HuH-7 (cell line): ENCODE results near the gene FXYD6.

Source experiments
- DNase-seq: peaks from one replicate; pipeline ENCODE4 v3.0.0; 2011; ENCODE audit warnings: low spot score

The FXYD6 gene

DNA sequence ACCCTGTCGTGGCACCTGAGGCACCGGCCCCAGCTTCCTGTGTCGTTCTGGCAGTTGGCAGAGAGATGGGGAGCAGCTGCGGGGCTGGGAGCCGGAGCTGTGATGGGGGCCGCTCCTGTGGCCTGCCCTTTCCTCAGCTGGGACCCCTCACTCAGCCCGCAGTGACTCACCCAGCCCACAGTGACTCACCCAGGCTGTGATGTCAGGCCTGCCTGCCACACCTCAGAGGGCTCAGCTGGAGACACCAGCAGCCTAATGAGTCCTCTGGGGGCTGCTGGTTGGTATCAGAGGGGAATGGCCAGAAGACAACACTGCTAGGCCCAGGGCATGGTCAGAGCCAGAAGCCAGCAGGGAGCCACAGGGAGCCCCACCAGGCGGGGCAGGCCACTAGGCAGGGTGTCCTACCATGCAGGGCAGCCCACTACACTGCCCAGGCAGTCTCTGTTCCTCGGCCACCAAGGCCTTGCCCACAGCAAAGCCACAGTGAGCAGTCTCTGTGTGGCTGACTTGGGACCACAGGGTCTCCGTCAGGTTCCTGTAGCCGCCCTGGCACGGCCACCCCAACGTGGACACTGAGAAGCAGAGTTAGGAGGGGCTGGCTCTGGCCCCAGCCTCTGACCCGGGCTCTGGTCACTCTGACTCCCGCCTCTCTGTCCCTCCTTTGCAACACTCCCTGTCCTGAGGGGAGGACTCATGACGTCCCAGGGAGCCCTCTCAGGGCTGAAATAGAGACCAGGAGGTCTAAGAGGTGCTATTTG, 47.7 kb downstream of the FXYD6 start:
- DNase-seq, result no peak

DNA sequence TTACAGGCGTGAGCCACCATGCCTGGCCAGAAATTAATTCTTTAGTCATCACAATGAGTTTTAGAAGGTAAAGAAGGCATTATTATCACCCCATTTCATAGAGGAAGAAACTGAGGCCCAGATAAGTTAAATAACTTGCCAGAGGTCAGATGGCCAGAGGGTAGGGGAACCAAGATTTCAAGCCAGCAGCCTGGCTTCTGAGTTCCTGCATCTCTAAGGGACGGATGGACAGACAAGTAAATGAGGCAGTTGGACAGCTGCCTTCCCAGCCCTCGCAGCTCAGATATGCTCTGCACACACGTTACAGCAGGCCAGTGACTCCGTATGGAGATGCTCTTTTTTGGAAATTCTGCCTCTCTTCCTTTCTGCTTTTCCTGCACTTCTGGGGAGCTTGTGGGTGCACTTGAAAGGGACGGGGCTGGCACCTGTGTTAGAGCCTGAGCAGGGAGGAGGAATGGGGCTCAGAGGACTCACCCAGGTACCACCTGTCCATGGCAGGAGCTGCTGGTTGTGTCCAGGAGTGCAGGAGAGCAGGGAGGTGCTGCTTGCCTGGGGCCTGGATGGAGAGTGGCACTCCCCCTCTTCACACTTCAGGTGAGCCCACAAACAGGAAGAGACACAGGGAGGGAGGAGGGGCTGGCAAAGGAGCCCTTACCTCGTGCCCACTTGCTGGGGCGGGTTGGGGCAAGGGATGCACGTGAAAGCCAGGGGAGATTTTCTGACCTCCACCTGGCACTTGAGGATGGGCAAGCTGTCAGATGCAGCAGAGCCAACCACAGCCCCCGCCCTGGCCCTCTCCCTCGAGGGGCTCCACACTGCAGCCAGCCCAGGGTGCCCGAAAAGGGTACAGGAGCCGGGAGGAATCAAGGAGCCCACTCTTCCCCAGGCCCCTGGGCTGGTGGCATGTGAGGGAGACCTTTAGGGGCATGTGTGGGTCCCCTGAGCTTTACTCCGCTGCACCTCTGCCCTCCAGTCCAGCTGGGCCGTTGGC, 48.6 kb downstream of the FXYD6 start:
- DNase-seq, result no peak

DNA sequence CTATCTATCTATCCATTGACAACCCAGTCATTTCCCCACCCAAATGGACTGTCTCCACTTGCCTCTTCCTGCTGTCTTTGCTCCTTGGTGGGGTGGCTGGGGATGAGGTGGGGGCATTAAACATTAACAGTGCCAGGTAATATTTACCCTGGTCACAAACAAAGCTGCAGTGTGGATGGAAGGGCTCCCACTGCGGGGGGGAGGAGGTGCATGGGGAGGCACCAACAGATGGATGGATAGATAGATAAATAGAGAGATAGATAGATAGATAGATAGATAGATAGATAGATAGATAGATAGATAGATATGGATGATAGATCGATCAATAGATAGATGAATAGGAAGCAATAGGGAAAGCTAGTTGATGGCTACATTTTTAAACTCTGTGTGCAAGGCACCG, 49.6 kb downstream of the FXYD6 start:
- no peak for DNase-seq

GRCh38 chr11:117826190-117826570, 50.3 kb downstream of the FXYD6 start:
- no peak for DNase-seq

- no peak for DNase-seq
Measured at GRCh38 chr11:117825538-117826189, 50.8 kb downstream of the FXYD6 start.

- no peak for DNase-seq
Measured at GRCh38 chr11:117824571-117825537, 51.6 kb downstream of the FXYD6 start, which contains the start of gene FXYD2. Gene FXYD2, minus strand, starts transcription at chr11:117824744. Its CDS starts 66 bp downstream, at chr11:117824678.

DNA sequence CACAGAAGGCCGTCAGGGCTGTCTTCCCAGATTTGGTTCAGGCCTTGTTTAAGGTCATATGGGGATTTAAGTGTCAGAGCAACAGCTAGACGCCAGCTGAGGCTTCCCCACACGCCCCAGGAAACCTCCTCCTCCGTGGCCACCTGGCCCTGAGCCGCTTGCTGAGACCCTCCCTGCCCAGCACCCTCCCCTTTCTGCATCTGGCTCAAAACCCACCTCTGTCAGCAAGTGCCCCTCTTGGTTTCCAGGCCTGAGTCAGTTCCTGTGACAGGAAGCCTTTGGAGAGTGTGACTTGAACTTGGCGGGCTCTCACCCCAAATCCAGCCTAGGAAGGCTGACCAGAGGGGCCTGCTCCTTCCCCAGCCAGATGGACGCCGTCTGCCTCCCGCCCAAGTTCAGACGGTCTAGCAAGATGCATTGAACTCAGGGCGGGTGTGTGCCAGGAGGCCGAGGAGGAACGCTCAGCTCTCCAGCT, 52.5 kb downstream of the FXYD6 start:
- DNase-seq, result no peak

DNA sequence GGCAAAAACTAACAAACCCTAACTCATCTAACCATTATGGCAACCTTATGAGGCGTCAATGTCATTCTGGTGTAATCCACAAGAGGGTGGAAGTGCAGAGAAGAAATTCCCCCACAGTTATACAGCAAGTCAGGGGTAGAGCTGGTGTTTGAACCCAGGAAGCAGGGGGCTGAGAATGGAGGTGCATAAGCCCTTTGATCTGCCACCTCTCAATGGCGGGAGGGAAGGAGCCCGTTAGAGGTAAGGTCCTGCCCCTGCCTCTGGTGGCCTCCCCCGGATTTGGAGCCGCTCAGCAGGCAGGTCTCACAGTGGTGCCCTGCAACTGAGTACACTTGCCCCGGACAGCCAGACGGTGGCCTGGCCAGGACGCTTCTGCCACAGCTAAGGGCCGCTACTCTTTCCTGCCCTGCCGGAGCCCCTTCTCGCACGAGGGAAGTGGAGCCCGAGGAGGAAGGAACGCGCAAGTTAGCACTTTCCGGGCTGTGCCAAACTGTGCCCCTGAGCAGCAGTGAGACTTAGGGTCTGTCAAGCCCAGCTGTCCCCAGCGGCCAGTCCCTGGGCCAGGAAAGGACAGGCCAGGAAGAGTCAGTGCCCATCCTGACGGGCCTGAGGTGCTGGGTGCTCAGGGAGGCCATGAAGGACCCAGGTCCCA, 53.0 kb downstream of the FXYD6 start:
- DNase-seq, result no peak

DNA sequence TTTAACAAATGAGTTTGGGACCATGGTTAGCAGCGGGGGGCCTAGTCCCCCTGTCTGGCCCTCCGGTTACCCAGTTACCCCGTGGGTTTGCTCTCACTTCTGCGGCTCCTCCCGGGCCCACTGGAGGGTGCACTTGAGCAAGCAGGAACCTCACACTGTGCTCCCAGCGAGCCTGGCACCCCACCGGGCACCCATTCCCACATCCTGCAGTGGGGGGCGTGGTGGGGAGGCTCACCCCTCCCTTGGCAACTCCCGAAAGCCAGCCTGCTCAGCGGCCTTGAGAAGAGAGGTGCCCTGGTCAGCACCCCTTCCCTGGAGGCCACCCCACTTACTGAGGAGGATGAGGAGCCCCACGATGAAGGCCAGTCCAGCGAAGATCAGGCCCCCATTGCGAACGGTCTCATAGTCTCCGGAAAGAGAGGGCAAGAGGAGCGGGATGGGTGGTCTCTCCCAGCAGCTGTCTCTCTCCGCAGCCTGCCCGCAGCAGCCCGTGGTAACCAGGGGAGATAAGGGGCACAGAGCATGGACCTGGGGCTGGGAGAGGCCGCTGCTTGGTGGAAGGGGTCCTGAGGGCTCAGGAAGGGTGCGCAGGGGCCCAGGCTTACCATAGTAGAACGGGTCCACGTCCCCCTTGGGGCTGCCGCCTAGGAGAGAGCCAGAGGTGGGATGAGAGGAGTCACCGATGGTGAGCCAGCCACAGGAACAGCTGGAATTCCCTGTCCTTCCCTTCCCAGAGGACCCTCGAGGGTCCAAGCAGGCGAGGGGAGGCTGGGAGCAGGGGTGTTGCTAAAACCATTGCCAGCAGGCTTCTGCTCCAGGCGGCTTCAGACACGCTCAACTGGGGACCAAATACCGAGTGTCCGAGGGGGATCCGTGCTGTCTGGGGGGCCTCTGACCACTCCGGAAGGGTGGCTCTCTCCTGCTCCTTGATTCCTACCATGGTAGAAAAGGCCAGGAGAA, 54.1 kb downstream of the FXYD6 start:
- DNase-seq, result peak; percentile 62

- no peak for DNase-seq
Measured at GRCh38 chr11:117821431-117821830, 55.0 kb downstream of the FXYD6 start.

- no peak for DNase-seq
Measured at GRCh38 chr11:117820516-117820915, 55.9 kb downstream of the FXYD6 start.

GRCh38 chr11:117820071-117820470, 56.4 kb downstream of the FXYD6 start:
- no peak for DNase-seq

DNA sequence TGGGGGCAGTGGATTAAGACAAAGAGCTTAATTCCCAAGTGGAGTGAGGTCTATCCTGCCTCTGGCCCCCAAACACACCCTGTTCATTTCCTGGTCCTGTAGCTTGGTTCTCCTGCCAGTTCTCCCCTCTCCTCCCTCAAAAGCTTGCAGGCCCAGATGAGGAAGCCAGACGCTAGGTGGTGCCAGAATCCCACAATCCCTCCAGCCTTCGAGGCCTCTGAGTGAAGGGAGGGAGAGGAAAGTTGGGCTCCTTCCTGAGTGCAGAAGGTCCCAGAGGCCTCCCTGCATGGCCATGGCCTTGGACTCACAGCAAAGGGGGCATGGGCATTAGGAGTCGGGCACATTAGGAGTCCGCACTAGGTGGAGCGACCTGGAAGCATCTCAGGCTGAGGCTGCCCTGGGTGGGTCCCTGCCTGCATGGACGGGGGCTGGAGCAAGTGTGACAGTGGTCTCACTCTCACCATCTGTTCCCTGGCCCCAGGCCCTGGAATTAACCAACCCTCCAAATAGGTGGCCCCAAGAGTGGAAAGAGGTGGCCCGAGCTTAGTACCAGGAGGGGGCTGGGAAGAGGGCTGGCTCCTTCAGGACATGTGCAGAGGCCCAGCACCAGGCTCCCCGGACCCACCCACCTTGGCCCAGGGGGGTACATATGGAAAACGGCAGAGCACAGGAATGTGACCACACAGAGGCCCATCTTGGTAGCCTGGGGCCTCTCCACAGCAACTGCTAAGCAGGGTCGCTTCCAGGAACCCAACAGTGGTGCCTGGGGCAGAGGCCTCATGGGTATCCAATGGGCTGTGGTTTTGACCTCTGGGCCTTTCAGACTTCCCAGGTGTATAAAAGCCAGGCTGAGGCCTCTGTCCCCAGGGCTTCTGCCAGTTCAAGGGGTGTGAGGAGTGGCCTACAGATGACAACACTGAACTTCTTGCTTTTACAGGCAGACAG, 57.1 kb downstream of the FXYD6 start:
- peak; percentile 83 for DNase-seq

GRCh38 chr11:117818041-117818873, 58.2 kb downstream of the FXYD6 start:
- no peak for DNase-seq

DNA sequence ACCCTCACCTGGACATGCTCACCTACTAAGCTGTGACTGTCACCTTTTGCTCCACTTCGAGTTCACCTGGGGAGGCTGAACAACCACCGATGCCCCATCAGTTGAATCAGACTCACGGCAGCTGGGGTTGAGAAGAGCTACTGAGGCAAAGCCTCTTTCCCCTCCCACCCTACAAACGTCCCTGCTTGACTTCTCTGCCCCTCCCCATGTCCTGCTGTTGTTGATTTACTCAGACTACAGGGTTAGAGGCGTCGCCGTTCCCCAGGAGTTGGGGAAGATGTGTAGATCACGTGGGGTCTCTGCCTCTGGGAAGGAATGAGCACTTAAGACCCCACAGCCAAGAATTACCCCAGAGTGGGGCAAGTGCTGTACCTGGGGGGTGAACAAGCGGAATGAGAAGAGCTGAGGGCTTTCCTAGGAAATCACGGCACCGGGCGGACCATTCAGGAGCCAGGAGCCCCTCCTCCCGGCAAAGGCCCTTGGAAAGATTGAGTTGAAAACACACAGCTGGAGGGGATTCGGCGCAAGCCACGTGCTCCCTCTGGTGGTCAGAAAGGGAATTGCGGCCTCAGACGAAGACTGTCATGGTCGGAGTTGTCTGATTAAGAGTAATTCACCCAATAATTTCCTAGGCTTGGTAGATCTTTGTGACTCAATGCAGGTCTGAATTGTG, 59.0 kb downstream of the FXYD6 start:
- peak; percentile 75 for DNase-seq

DNA sequence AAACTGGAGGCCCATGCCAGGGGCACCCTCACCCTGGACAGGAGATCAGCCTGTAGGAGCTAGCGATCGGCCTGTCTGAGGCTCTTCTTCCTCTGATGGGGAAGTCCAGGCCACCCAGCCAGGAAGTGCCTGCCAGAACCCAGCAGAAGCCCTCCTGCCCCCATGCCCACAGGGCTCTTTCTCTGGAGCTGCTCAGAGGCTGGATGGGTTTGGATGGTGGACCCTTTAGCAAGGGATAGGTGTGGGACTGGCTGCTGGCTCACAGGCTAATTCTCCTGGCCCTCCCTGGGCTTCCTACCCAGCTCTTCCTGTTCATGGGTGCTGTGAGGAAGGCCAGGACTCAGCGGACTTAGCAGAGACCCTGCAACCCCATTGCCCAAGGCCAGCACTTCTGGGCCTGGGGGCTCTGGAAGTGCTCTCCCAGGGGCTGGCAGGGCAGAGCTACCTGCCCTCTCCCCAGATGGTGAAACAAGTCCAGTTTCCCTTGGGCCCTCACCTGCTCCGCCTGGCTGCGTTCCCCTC, 59.6 kb downstream of the FXYD6 start:
- no peak for DNase-seq
